Neutrophil (primary cell): ENCODE results near the gene PPP1R14B.

Experiments used
- H3K27ac ChIP-seq: fragments of 200-600 bp; sonication (generic); 2 replicates; pipeline ENCODE4 v1.5.1; 2016; ENCODE audit warnings: mild to moderate bottlenecking, moderate library complexity
- H3K27me3 ChIP-seq: fragments of 200-600 bp; sonication (generic); 2 replicates; pipeline ENCODE4 v1.6.0; 2016; ENCODE audit warnings: mild to moderate bottlenecking
- H3K36me3 ChIP-seq: fragments of 200-600 bp; sonication (generic); 2 replicates; pipeline ENCODE4 v1.5.1; 2017
- H3K4me1 ChIP-seq, 2 experiments: fragments of 200-600 bp in 1 of 2; sonication (generic) in 1 of 2; 1 replicate in 1 of 2; 2 replicates in 1 of 2; pipeline versions ENCODE4 v1.5.1 to v1.6.1; 2013 to 2016; ENCODE audit warnings: low read depth in 1 of 2, low read length in 1 of 2, mild to moderate bottlenecking in 1 of 2, moderate library complexity in 1 of 2; ENCODE audit not compliant: control insufficient read depth in 1 of 2, insufficient read depth in 1 of 2
- H3K4me3 ChIP-seq, 2 experiments: fragments of 200-600 bp in 1 of 2; sonication (generic) in 1 of 2; 1 replicate in 1 of 2; 2 replicates in 1 of 2; pipeline ENCODE4 v1.5.1; 2013 to 2016; ENCODE audit warnings: low read depth in 1 of 2, low read length in 1 of 2, mild to moderate bottlenecking in 1 of 2, moderate library complexity in 1 of 2
- H3K9me3 ChIP-seq: fragments of 200-600 bp; sonication (generic); 2 replicates; pipeline ENCODE4 v1.5.1; 2016
- CTCF ChIP-seq: fragments of 200-600 bp; sonication (generic); IDR thresholded peaks from 2 replicates; pipeline ENCODE4 v1.5.1; 2016; ENCODE audit warnings: antibody characterized with exemption

The PPP1R14B gene

DNA sequence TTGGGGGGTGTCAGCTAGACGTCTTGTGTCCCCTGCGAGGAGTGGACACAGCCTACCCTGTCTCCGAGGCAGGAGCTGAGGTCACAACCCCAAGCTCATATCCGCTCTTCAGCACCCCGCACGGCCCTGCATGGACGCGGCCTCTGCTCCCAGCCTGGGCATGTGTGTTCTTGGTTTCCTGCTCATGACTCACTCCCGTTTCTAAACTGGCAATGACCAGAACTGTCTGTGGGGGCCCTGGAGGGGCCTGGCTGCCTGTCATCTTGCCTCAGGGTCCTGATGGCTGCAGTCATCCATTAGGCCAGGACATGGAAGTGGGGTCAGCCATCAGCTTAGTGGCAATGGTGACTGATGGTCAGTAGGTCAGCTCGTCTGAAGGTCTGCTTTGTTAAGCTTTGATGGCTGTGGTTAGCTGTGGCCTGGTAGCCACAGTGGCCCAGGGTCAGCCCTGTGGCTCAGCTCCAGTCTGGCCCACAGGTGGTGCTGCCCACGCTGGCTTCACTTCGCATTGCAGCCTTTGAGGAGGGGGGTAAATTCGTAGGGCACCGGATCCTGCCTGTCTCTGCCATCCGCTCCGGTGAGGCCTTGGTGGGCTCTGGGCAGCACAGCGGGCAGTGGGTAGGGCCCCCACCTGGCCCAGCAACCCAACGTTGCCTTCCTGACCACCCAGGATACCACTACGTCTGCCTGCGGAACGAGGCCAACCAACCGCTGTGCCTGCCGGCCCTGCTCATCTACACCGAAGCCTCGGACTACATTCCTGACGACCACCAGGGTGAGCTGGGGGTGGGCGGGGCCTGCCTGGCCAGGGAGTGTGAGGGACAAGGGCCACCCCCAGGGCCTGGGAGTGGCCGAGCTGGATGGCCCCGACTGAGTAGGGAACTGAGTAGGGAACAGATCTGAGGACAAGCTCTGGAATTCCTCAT, 16.5 kb upstream of the PPP1R14B start:
- peaks cover 8% of the 10 kb centered on the region in 2 experiments for H3K4me1 ChIP-seq
- H3K27ac ChIP-seq: no peak overlapping the region
- H3K36me3 ChIP-seq: peaks cover 65% of the 10 kb centered on the region
- TF ChIP-seq CTCF: no peak
- no peaks in the 10 kb centered on the region for H3K9me3 ChIP-seq
- H3K27me3 ChIP-seq: no peaks in the 10 kb centered on the region
- no peak overlapping the region for H3K4me3 ChIP-seq

- H3K36me3 ChIP-seq: peaks cover 66% of the 10 kb centered on the region
- H3K4me1 ChIP-seq: no peaks in the 10 kb centered on the region
- no peaks in the 10 kb centered on the region for H3K9me3 ChIP-seq
- no peak overlapping the region for H3K4me3 ChIP-seq
- no peak overlapping the region for H3K27ac ChIP-seq
- no peaks in the 10 kb centered on the region for H3K27me3 ChIP-seq
- no peak for TF ChIP-seq CTCF
Measured at GRCh38 chr11:64262271-64263002, 15.7 kb upstream of the PPP1R14B start.

- no peaks in the 10 kb centered on the region for H3K9me3 ChIP-seq
- no peak overlapping the region for H3K27ac ChIP-seq
- H3K27me3 ChIP-seq: no peaks in the 10 kb centered on the region
- TF ChIP-seq CTCF: no peak
- H3K4me3 ChIP-seq: no peak overlapping the region
- no peaks in the 10 kb centered on the region for H3K4me1 ChIP-seq
- peaks cover 67% of the 10 kb centered on the region for H3K36me3 ChIP-seq
Measured at GRCh38 chr11:64261556-64262080, 14.9 kb upstream of the PPP1R14B start.

DNA sequence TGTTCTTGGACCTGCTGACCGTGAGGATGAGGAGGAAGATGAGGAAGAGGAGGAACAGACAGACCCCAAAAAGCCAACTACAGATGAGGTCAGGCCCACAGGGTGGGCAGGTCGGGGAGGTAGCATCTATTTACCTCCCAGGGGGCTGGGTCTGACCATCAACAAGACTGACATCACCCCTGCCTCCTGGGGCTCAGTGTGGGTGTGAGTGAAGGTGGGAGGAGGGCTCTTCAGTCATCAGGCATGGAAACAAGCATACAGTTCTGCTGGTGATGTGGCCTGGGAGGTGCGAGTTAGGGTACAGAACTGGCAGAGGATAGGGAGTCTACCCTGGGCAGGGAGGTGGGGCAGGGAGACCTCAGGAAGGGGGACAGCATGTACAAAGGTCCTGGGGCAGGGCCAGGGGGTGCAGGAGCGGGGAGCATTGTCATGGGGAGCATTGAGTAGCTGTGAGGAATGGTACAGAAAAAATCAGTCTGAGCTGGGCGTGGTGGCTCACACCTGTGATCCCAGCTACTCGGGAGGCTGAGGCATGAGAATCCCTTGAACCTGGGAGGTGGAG, 13.5 kb upstream of the PPP1R14B start:
- no peak overlapping the region for H3K27ac ChIP-seq
- H3K36me3 ChIP-seq: peaks cover 67% of the 10 kb centered on the region
- H3K27me3 ChIP-seq: no peaks in the 10 kb centered on the region
- H3K4me1 ChIP-seq: no peaks in the 10 kb centered on the region
- no peak for TF ChIP-seq CTCF
- H3K4me3 ChIP-seq: no peak overlapping the region
- H3K9me3 ChIP-seq: no peaks in the 10 kb centered on the region

DNA sequence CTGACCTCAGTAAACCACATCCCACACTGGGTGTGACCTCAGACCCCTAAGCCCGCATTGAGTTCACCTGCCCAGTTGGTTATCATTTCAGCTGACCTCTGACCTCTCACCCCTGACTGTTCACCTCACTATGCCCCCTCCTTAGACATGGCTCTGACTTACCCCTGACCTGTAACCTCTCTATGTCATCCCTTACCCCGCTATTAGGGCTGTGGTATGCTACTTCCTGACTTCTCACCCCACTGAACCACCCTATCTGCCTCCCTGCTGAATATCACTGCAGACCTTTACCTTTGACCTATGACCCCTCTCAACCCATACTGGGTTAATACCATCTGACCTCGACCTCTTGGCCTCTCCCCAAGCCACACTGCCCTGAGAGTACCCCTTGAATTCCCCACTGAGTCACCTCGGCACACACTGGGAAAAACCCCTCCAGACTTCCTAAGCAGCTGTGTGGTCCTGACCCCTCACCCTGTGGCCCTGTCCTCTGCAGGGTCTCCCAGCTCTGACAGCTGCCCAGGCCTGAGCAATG, 12.9 kb upstream of the PPP1R14B start:
- no peaks in the 10 kb centered on the region for H3K4me1 ChIP-seq
- no peak overlapping the region for H3K27ac ChIP-seq

More for the DNA sequence above, 12.9 kb upstream of the PPP1R14B start:
- Histone ChIP-seq H3K36me3 (peaks cover 67% of the 10 kb centered on the region), H3K27me3 (no peaks in the 10 kb centered on the region), H3K9me3 (no peaks in the 10 kb centered on the region), H3K4me3 (no peak overlapping the region)
- TF ChIP-seq CTCF: no peak
